ENCODE measurements around the gene KCNAB1.

The KCNAB1 gene

GRCh38 chr3:156497326-156497725, 376.9 kb downstream of the KCNAB1 start:
- DNase-seq (ENCODE audit: low read depth): no peak

GRCh38 chr3:156498307-156498706, 377.9 kb downstream of the KCNAB1 start:
- DNase-seq (ENCODE audit: low read depth): no peak

DNA sequence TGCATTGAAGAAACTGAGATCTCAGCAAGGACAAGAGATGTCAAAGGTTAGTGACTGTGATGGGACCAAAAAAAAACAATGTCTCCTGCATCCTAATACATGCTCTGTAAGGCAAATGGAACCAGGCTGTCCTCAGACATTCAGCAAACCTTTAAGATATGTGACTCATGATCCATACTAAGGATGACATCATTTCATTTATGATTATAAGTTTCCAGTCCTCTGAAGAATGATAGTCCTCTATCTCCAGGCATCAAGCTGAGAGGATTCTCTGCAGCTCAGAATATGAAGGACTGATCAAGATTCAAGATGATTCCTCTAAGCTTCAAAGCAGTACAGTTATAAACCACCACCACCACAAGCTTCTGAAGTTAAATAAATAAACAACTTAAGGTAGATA, 386.9 kb downstream of the KCNAB1 start:
- DNase-seq (ENCODE audit: low read depth): no peak

DNA sequence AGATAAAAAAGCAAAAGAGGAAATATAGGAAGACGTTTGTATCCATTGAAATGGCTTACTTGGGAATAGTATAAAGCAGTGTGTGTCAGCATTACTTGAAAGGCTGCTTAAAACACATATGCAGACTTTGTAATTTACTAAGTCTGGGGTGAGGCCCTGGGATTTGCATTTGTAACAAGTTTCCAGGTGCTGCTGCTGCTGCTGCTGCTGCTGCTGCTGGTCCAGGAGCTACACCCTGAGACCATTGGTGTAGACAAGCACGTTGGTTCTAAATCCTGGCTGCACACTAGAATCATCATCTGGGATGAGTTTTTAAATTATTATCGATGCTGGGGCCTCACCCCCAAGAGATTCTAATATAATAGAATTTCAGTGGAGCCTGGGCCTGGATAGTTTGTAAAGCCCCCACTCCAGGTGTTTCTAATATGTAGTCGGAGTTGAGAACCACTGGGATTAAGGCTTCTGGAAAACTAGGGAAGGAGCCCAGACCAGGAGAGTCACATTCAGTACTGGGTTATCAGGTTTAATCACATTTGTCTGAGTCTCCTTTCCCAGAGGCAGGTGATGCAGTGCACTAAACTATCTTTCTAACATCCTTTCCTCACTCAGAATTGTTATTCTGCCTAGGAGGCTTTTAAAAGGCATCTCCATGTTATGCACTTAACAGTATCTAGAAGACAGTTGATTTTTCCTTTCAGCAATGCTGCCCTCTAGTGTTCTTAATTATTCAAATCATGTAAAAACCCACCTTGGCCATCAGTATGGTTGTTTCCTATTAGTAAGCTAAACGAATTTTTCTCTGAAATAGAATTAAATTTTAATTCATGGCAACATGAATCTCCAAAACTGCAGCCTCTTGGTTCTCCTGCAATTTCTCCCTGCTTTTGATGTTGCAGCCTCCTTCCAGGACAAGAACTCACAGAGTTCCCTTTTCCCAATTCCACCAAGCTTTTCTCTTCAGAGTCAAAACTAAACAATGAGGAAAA, 389.1 kb downstream of the KCNAB1 start:
- DNase-seq (ENCODE audit: low read depth): no peak

- DNase-seq (ENCODE audit: low read depth): no peak
Measured at GRCh38 chr3:156511987-156512677, 391.8 kb downstream of the KCNAB1 start.

- DNase-seq (ENCODE audit: low read depth): no peak
Measured at GRCh38 chr3:156513619-156514018, 393.2 kb downstream of the KCNAB1 start.

- no peak for DNase-seq (ENCODE audit: low read depth)
Measured at GRCh38 chr3:156516284-156516683, 395.9 kb downstream of the KCNAB1 start.

- no peak for DNase-seq (ENCODE audit: low read depth)
Measured at GRCh38 chr3:156516961-156517360, 396.6 kb downstream of the KCNAB1 start.

- DNase-seq (ENCODE audit: low read depth): no peak
Measured at GRCh38 chr3:156518726-156519125, 398.3 kb downstream of the KCNAB1 start.

DNA sequence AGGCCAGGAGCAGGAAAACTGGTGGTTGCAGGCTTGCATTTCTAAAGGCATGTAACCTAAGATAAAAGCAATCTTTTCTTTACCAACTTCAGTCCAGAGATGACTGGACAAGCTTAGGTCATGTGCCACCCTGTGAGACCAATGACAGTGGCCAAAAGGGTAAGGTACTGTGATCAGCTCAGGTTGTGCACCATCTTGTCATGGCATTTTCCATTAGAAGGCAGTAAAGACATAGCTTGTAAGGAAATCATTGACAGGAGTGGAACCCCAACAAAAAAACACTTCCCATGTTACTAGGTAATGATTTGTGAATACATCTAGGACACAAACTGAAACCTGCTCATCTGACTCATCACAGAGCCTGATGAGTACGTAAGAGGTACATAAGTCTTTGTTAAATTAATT, 399.4 kb downstream of the KCNAB1 start:
- DNase-seq (ENCODE audit: low read depth): no peak

- no peak for DNase-seq (ENCODE audit: low read depth)
Measured at GRCh38 chr3:156522673-156523072, 402.3 kb downstream of the KCNAB1 start.

DNA sequence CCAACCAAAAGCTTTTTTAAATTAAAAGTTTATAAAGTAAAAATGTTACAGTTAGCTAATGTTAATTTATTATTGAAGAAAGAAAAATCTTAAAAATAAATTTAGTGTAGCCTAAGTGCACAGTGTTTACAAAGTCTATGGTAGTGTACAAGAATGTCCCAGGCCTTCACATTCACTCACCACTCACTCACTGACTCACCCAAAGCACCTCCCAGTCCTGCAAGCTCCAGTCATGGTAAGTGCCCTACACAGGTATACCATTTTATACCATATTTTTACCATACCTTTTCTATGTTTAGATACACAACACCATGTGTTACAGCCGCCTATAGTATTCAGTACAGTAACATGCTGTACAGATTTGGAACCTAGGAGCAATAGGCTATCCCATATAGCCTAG, 405.4 kb downstream of the KCNAB1 start:
- DNase-seq (ENCODE audit: low read depth): no peak

GRCh38 chr3:156527060-156527459, 406.7 kb downstream of the KCNAB1 start:
- no peak for DNase-seq (ENCODE audit: low read depth)

DNA sequence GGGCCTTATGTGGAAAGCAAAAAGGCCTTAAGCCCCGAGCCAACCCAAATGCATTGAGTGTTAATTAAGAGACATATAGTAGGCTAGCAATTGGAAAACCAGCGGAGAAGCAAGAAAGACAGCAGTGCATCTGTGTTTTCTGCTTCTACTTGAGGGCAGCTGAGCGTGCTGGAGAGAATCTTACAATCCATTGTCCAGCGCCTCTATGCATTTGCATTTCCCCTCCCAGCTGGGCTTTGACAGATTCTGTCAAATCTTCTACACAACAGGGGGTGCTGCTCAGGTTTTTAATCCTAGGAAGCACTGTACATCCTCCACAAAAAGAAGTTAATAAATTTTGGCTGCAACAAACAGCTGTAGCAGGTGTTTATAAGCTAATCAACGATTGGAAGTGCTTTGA, 410.6 kb downstream of the KCNAB1 start:
- DNase-seq (ENCODE audit: low read depth): no peak

GRCh38 chr3:156532730-156533129, 412.4 kb downstream of the KCNAB1 start:
- DNase-seq (ENCODE audit: low read depth): no peak

GRCh38 chr3:156533205-156533604, 412.8 kb downstream of the KCNAB1 start:
- no peak for DNase-seq (ENCODE audit: low read depth)

GRCh38 chr3:156535162-156535627, 414.8 kb downstream of the KCNAB1 start:
- peak; percentile 95 for DNase-seq (ENCODE audit: low read depth)

GRCh38 chr3:156535798-156536197, 415.4 kb downstream of the KCNAB1 start:
- DNase-seq (ENCODE audit: low read depth): no peak

DNA sequence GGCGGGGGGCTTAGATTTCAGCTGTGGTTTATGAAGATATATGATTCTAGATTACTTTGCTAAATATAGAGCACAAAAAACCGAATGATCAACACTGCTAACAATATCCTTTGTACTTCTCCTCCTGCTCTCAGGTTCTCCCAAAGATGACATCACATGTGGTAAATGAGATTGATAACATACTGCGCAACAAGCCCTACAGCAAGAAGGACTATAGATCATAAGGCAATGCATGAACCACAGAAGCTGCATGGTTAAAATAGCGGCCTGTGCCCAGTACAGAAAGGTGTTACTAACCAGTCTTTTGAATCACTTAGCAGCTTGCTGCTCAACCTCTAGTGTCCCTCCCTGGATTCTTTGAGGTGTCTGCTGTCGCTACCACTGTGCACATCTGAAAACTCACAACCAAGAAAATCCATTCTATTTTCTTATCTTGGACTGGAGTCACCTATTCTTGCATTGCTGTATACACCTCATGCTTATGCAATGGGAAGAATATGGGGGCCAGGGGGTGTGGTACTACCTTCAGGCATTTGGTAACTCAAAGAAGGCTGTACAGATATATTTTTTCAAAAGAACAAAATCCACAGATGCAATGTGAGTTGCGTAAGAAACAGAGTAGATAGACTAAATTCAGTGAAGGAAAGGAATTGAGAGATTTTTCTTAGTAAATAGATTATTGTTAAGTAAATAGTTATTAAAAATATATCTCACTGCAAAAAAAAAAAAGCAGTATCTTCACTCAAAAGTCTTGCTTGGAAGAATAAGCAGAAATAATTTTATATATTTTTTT, 416.3 kb downstream of the KCNAB1 start:
- DNase-seq (ENCODE audit: low read depth): no peak

DNA sequence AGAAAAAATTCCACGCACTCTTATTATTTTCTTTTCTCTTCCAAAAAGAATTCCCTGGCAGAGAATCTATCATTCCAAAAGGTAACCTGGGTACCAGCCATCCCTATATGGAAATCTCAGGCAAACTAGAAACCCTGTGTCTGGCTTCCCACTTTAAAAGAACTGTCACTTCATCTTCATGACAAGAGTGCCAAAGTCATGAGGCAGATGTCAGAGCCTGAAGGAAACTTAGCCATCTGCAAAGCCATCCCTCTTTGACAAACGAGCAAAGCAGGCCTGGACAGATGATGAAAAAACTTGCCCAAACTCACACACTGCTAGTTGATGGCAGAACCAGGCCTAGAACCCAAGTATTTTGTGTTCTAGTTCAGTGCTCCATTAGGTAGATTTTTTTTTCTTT, 418.7 kb downstream of the KCNAB1 start:
- DNase-seq (ENCODE audit: low read depth): no peak

DNA sequence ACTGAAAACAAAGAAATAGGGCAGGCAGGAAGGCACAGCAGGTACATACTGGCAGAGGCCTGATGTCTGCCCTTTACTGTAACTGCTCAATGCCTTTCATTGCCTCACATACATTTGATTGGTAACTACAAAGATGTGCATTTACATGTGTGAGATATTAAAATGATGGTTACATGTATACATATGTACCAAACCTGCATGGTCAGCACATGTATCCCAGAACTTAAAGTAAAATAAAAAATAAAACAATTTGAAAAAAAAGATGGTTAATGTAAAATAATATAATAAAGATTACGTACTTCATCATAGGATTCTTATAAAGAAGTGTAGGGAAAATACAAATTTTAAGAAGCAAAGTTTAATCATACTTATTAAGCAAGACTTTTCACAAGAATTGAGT, 419.4 kb downstream of the KCNAB1 start:
- no peak for DNase-seq (ENCODE audit: low read depth)

All from GM04504 (cell line).